ENCODE data around the gene LRFN2. TPM values are rescaled to one million over a fixed set of nuclear protein-coding genes. Genes with fewer than 3 reads are reported as not detected.

The LRFN2 gene
- polyA plus RNA-seq, 1 donor from 2014 or later = 14.8 TPM

DNA sequence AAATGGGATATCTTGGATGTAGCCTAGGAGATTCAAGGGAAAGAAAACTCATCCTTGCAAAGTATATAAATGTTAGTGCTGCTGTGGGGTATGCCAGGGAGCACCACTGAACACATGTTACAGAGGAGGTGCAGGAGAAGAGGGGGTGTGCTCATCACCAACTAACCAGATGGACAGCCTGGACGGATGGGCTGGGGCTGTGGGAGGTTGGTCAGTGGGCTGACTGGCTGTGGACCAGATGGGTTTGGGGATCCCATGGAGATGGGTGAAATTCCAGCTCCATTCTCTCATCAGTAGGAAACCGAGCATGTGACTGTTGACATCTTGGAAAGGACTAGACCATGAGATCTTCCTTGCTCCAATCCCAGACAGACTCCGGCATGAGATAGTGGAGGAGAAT, 201.0 kb downstream of the LRFN2 start:
- H3K4me2 ChIP-seq (ENCODE audit: low read length) = no peak overlapping the region
- H4K20me1 ChIP-seq (ENCODE audit: insufficient read depth) = no peaks in the 10 kb centered on the region
- no peaks in the 10 kb centered on the region for H3K9me3 ChIP-seq (ENCODE audit: low read length)
- TF ChIP-seq RAD21 (conservative IDR thresholded peaks at IDR 0.05) = no peak
- no peak for TF ChIP-seq MXI1 (conservative IDR thresholded peaks at IDR 0.05; ENCODE audit: poor library complexity, severe bottlenecking)
- TF ChIP-seq TAF1 (IDR thresholded peaks at IDR 0.05; ENCODE audit: low read depth) = no peak
- TF ChIP-seq, protein P1, sequence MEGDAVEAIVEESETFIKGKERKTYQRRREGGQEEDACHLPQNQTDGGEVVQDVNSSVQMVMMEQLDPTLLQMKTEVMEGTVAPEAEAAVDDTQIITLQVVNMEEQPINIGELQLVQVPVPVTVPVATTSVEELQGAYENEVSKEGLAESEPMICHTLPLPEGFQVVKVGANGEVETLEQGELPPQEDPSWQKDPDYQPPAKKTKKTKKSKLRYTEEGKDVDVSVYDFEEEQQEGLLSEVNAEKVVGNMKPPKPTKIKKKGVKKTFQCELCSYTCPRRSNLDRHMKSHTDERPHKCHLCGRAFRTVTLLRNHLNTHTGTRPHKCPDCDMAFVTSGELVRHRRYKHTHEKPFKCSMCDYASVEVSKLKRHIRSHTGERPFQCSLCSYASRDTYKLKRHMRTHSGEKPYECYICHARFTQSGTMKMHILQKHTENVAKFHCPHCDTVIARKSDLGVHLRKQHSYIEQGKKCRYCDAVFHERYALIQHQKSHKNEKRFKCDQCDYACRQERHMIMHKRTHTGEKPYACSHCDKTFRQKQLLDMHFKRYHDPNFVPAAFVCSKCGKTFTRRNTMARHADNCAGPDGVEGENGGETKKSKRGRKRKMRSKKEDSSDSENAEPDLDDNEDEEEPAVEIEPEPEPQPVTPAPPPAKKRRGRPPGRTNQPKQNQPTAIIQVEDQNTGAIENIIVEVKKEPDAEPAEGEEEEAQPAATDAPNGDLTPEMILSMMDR (IDR thresholded peaks at IDR 0.05; ENCODE audit: poor library complexity, severe bottlenecking) = no peak
- TF ChIP-seq, protein P2, sequence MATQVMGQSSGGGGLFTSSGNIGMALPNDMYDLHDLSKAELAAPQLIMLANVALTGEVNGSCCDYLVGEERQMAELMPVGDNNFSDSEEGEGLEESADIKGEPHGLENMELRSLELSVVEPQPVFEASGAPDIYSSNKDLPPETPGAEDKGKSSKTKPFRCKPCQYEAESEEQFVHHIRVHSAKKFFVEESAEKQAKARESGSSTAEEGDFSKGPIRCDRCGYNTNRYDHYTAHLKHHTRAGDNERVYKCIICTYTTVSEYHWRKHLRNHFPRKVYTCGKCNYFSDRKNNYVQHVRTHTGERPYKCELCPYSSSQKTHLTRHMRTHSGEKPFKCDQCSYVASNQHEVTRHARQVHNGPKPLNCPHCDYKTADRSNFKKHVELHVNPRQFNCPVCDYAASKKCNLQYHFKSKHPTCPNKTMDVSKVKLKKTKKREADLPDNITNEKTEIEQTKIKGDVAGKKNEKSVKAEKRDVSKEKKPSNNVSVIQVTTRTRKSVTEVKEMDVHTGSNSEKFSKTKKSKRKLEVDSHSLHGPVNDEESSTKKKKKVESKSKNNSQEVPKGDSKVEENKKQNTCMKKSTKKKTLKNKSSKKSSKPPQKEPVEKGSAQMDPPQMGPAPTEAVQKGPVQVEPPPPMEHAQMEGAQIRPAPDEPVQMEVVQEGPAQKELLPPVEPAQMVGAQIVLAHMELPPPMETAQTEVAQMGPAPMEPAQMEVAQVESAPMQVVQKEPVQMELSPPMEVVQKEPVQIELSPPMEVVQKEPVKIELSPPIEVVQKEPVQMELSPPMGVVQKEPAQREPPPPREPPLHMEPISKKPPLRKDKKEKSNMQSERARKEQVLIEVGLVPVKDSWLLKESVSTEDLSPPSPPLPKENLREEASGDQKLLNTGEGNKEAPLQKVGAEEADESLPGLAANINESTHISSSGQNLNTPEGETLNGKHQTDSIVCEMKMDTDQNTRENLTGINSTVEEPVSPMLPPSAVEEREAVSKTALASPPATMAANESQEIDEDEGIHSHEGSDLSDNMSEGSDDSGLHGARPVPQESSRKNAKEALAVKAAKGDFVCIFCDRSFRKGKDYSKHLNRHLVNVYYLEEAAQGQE (IDR thresholded peaks at IDR 0.05; ENCODE audit: borderline replicate concordance) = no peak
- no peak for TF ChIP-seq SMC3 (conservative IDR thresholded peaks at IDR 0.05; ENCODE audit: poor library complexity)
- no peak for TF ChIP-seq EP300 (conservative IDR thresholded peaks at IDR 0.05; ENCODE audit: poor library complexity, severe bottlenecking)
- H3K9me2 ChIP-seq (ENCODE audit: insufficient read depth, low read length) = no peaks in the 10 kb centered on the region
- no peak overlapping the region for H3K4me3 ChIP-seq (ENCODE audit: low read length)
- H2AFZ ChIP-seq (ENCODE audit: low read depth, low read length) = no peak overlapping the region
- H3K27me3 ChIP-seq (ENCODE audit: insufficient read depth, low read depth, low read length) = no peaks in the 10 kb centered on the region
- H3K27ac ChIP-seq (ENCODE audit: low read length) = no peak overlapping the region
- no peaks in the 10 kb centered on the region for H3K36me3 ChIP-seq (ENCODE audit: insufficient read depth, low read length)
- H3F3A ChIP-seq (ENCODE audit: insufficient read depth, low read length, poor library complexity, severe bottlenecking) = no peaks in the 10 kb centered on the region
- H3K79me2 ChIP-seq (replicated peaks; ENCODE audit: insufficient read depth, low read length) = no peaks in the 10 kb centered on the region
- no peak overlapping the region for H3K9ac ChIP-seq (ENCODE audit: low read length)

DNA sequence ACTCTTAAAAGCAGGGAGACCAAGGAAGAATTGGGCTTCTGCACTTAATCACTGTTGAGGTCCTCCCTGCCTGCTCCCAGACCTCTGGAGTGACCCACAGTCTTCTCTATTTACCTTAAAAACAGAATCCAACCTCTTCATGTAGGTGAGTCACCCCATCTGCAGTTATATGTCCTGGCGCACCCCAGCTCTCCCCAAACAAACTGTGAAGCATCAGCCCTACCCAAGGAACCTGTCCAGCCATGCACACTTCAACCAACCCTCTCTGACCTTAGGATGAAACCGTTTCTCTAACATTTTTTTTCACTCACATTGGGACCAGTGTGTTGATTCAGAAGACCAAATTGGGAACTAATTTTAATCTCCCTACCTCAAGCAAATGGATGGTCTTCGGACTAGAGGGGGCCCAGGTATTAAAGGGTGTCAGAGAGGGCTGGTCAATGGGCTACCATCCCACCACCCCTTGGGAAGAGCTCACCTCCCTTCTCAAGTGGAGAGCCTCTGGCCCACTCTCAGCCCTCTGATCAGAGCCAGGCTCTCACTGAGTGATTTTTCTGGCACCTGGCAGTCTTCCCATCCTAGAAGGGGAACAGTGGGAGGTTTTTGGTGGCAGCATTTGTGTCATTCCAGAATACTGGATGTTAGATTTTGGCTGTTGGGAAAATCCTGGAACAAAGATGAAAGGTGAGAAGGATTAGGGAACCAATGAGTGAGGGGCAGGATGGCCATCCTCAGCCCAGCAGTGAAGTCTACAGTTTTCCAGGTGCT, 203.6 kb downstream of the LRFN2 start:
- no peaks in the 10 kb centered on the region for H3K9me3 ChIP-seq (ENCODE audit: low read length)
- no peak overlapping the region for H3K9ac ChIP-seq (ENCODE audit: low read length)
- no peaks in the 10 kb centered on the region for H3K79me2 ChIP-seq (replicated peaks; ENCODE audit: insufficient read depth, low read length)
- H2AFZ ChIP-seq (ENCODE audit: low read depth, low read length) = no peak overlapping the region
- no peak overlapping the region for H3K4me2 ChIP-seq (ENCODE audit: low read length)
- TF ChIP-seq, protein P1 (IDR thresholded peaks at IDR 0.05; ENCODE audit: poor library complexity, severe bottlenecking) = no peak
- no peaks in the 10 kb centered on the region for H3K27me3 ChIP-seq (ENCODE audit: insufficient read depth, low read depth, low read length)
- H3K4me3 ChIP-seq (ENCODE audit: low read length) = no peak overlapping the region
- no peaks in the 10 kb centered on the region for H3K36me3 ChIP-seq (ENCODE audit: insufficient read depth, low read length)
- H3K9me2 ChIP-seq (ENCODE audit: insufficient read depth, low read length) = no peaks in the 10 kb centered on the region
- no peaks in the 10 kb centered on the region for H4K20me1 ChIP-seq (ENCODE audit: insufficient read depth)
- H3K27ac ChIP-seq (ENCODE audit: low read length) = no peak overlapping the region
- no peaks in the 10 kb centered on the region for H3F3A ChIP-seq (ENCODE audit: insufficient read depth, low read length, poor library complexity, severe bottlenecking)

Data from neural cell (in vitro differentiated cells).